Activated effector memory CD4-positive, alpha-beta T cell treated with Interleukin-2 at 50 U/mL for 16 hours (primary cell): Measurements from ENCODE around the gene VPS13C.
"Not testable (repeated sequence)": the region's sequence is repeated elsewhere in the genome, so short reads cannot be mapped to it uniquely, and the experiment has no call there.

Experiments used
- DNase-seq: peaks from one replicate; pipeline ENCODE4 v3.0.0-alpha.2; 2020

The VPS13C gene

GRCh38 chr15:62035256-62035924 lies 24.9 kb downstream of the VPS13C start:
- no peak for DNase-seq

GRCh38 chr15:62027916-62028315 lies 32.3 kb downstream of the VPS13C start:
- no peak for DNase-seq

- no peak for DNase-seq
These were observed 33.0 kb downstream of the VPS13C start for GRCh38 chr15:62027263-62027565.

GRCh38 chr15:62026487-62027262 lies 33.6 kb downstream of the VPS13C start:
- no peak for DNase-seq

GRCh38 chr15:62021991-62022600 lies 38.2 kb downstream of the VPS13C start:
- DNase-seq: no peak

GRCh38 chr15:62020576-62021160 lies 39.6 kb downstream of the VPS13C start:
- DNase-seq: no peak

GRCh38 chr15:62005354-62005753 lies 54.9 kb downstream of the VPS13C start:
- not testable (repeated sequence) for DNase-seq

- DNase-seq: no peak
These were observed 62.5 kb downstream of the VPS13C start for GRCh38 chr15:61997786-61998185.

GRCh38 chr15:61996056-61996635 lies 64.1 kb downstream of the VPS13C start:
- DNase-seq: no peak

- no peak for DNase-seq
These were observed 66.0 kb downstream of the VPS13C start for GRCh38 chr15:61994216-61994615.

- no peak for DNase-seq
These were observed 67.7 kb downstream of the VPS13C start for GRCh38 chr15:61992518-61992917.

- DNase-seq: no peak
These were observed 70.6 kb downstream of the VPS13C start for GRCh38 chr15:61989667-61990066.

- no peak for DNase-seq
These were observed 72.4 kb downstream of the VPS13C start for GRCh38 chr15:61987824-61988223.

GRCh38 chr15:61983081-61983480 lies 77.2 kb downstream of the VPS13C start:
- DNase-seq: no peak

GRCh38 chr15:61978225-61978624 lies 82.0 kb downstream of the VPS13C start:
- no peak for DNase-seq

- no peak for DNase-seq
These were observed 85.5 kb downstream of the VPS13C start for GRCh38 chr15:61974759-61975158.

- DNase-seq: no peak
These were observed 86.1 kb downstream of the VPS13C start for GRCh38 chr15:61974118-61974517.

- DNase-seq: no peak
These were observed 108.3 kb downstream of the VPS13C start for GRCh38 chr15:61951949-61952348.

GRCh38 chr15:61946778-61947177 lies 113.5 kb downstream of the VPS13C start:
- no peak for DNase-seq

- DNase-seq: no peak
These were observed 116.3 kb downstream of the VPS13C start for GRCh38 chr15:61943992-61944391.

- no peak for DNase-seq
These were observed 122.0 kb downstream of the VPS13C start for GRCh38 chr15:61938249-61938648.

- DNase-seq: no peak
These were observed 123.6 kb downstream of the VPS13C start for GRCh38 chr15:61936528-61937195.

- DNase-seq: no peak
These were observed 124.8 kb downstream of the VPS13C start for GRCh38 chr15:61935493-61935892.
